NCI-H345 (cell line): ENCODE measurements around the gene SPAG16.
A peak's percentile ranks its signal among the peaks of the same experiment; 100 is the strongest.

Experiments
- DNase-seq: peaks from one replicate; lab custom pipeline; 2025; lab: John Stamatoyannopoulos, UW

Gene SPAG16

GRCh38 chr2:214277880-214278279, 993.6 kb downstream of the SPAG16 start:
- no peak for DNase-seq

- no peak for DNase-seq
Observed at GRCh38 chr2:214286011-214286410, 1001.7 kb downstream of the SPAG16 start.

- DNase-seq, result no peak
Observed at GRCh38 chr2:214293593-214293992, 1009.3 kb downstream of the SPAG16 start.

- no peak for DNase-seq
Observed at GRCh38 chr2:214294426-214294825, 1010.2 kb downstream of the SPAG16 start.

GRCh38 chr2:214297423-214297822, 1013.2 kb downstream of the SPAG16 start:
- no peak for DNase-seq

GRCh38 chr2:214310319-214310718, 1026.1 kb downstream of the SPAG16 start:
- no peak for DNase-seq

- no peak for DNase-seq
Observed at GRCh38 chr2:214311031-214311533, 1026.8 kb downstream of the SPAG16 start.

GRCh38 chr2:214311931-214312749, 1027.9 kb downstream of the SPAG16 start:
- DNase-seq, result no peak

- no peak for DNase-seq
Observed at GRCh38 chr2:214315324-214315723, 1031.1 kb downstream of the SPAG16 start.

- no peak for DNase-seq
Observed at GRCh38 chr2:214320211-214320610, 1035.9 kb downstream of the SPAG16 start.

- no peak for DNase-seq
Observed at GRCh38 chr2:214322662-214323061, 1038.4 kb downstream of the SPAG16 start.

GRCh38 chr2:214325404-214325803, 1041.1 kb downstream of the SPAG16 start:
- DNase-seq, result no peak

GRCh38 chr2:214328941-214329340, 1044.7 kb downstream of the SPAG16 start:
- DNase-seq, result no peak

GRCh38 chr2:214341646-214342045, 1057.4 kb downstream of the SPAG16 start:
- DNase-seq, result no peak

- no peak for DNase-seq
Observed at GRCh38 chr2:214358506-214358905, 1074.2 kb downstream of the SPAG16 start.

GRCh38 chr2:214361116-214361515, 1076.9 kb downstream of the SPAG16 start:
- DNase-seq, result no peak

- no peak for DNase-seq
Observed at GRCh38 chr2:214365549-214365948, 1081.3 kb downstream of the SPAG16 start.

- DNase-seq, result no peak
Observed at GRCh38 chr2:214367171-214367570, 1082.9 kb downstream of the SPAG16 start.

GRCh38 chr2:214376618-214377285, 1092.5 kb downstream of the SPAG16 start:
- no peak for DNase-seq

- no peak for DNase-seq
Observed at GRCh38 chr2:214377286-214377624, 1093.0 kb downstream of the SPAG16 start.

- peak; percentile 7 for DNase-seq
Observed at GRCh38 chr2:214378455-214379103, 1094.3 kb downstream of the SPAG16 start.

- DNase-seq, result no peak
Observed at GRCh38 chr2:214379227-214379626, 1095.0 kb downstream of the SPAG16 start.

GRCh38 chr2:214380681-214381080, 1096.4 kb downstream of the SPAG16 start:
- no peak for DNase-seq
